Natural killer cell treated with Interleukin-12 subunit alpha and Interleukin-12 subunit beta and Interleukin-15 and Interleukin-18, amount 100 ng/mL, for 72 hours (primary cell): ENCODE measurements around the gene ZNRF3. TPM values are rescaled to one million over a fixed set of nuclear protein-coding genes. Genes with fewer than 3 reads are reported as not detected.

ENCODE experiments used
- ATAC-seq, 2 donors: fragments of 150-1000 bp; cut with Tn5 transposase in 1 of 2; sonication (Bioruptor Pico), chemical (Tn5 transposase) in 1 of 2; 2 replicates each; pipeline ENCODE4 v1.10.0; 2021
- DNase-seq: peaks from one replicate; pipeline ENCODE4 v3.0.0; 2022; ENCODE audit warnings: low spot score
- H3K27ac Mint-ChIP-seq, 2 donors: 1 replicate in 1 of 2; 2 replicates in 1 of 2; pipeline ENCODE4 v1.8.0; 2022; ENCODE audit warnings: mixed read lengths in 2 of 2, mild to moderate bottlenecking in 1 of 2, moderate library complexity in 1 of 2
- H3K27me3 Mint-ChIP-seq, 2 donors: 1 replicate in 1 of 2; 2 replicates in 1 of 2; pipeline ENCODE4 v1.8.0; 2022; ENCODE audit warnings: mixed read lengths in 2 of 2
- H3K36me3 Mint-ChIP-seq: one replicate; pipeline ENCODE4 v1.8.0; 2022; ENCODE audit warnings: mixed read lengths
- H3K4me1 Mint-ChIP-seq, 2 donors: 1 replicate in 1 of 2; 2 replicates in 1 of 2; pipeline ENCODE4 v1.8.0; 2022; ENCODE audit warnings: low read depth in 2 of 2, mixed read lengths in 2 of 2, mild to moderate bottlenecking in 1 of 2
- H3K4me3 Mint-ChIP-seq: one replicate; pipeline ENCODE4 v1.8.0; 2022; ENCODE audit warnings: mixed read lengths
- H3K9me3 Mint-ChIP-seq: 2 replicates; pipeline ENCODE4 v1.8.0; 2022; ENCODE audit warnings: mixed read lengths
- total RNA-seq, 2 donors: library from RNA; stranded (reverse); gene quantifications; one replicate each; pipeline ENCODE4 v1.2.3, GENCODE V29; 2022

The ZNRF3 gene
- total RNA-seq, 2 donors from 2014 or later, result 0.61 to 0.64 TPM

GRCh38 chr22:29018293-29019189 lies 135.2 kb downstream of the ZNRF3 start:
- DNase-seq, result no peak
- Mint-ChIP-seq H3K27me3 (peaks cover 22 to 32% of the 10 kb centered on the region in 2 donors), H3K36me3 (peaks cover 11% of the 10 kb centered on the region), H3K4me1 (peaks cover 0 to 6% of the 10 kb centered on the region in 2 donors), H3K9me3 (no peaks in the 10 kb centered on the region), H3K27ac (no peak overlapping the region), H3K4me3 (no peak overlapping the region)
- ATAC-seq, result no peak

GRCh38 chr22:29022101-29022817 lies 138.9 kb downstream of the ZNRF3 start:
- no peak for ATAC-seq
- peaks cover 11% of the 10 kb centered on the region for H3K36me3 Mint-ChIP-seq
- H3K4me3 Mint-ChIP-seq, result no peak overlapping the region
- peaks cover 27 to 45% of the 10 kb centered on the region in 2 donors for H3K27me3 Mint-ChIP-seq
- H3K27ac Mint-ChIP-seq, result no peak overlapping the region
- no peaks in the 10 kb centered on the region for H3K4me1 Mint-ChIP-seq
- DNase-seq, result no peak
- no peaks in the 10 kb centered on the region for H3K9me3 Mint-ChIP-seq

- Mint-ChIP-seq H3K4me1 (no peaks in the 10 kb centered on the region), H3K36me3 (peaks cover 3% of the 10 kb centered on the region), H3K27ac (no peak overlapping the region), H3K9me3 (no peaks in the 10 kb centered on the region), H3K4me3 (no peak overlapping the region), H3K27me3 (peaks cover 19 to 39% of the 10 kb centered on the region in 2 donors)
- DNase-seq (no peak), ATAC-seq (no peak)
Measured at GRCh38 chr22:29023172-29023796, 139.9 kb downstream of the ZNRF3 start.

GRCh38 chr22:29026579-29026978 lies 143.2 kb downstream of the ZNRF3 start:
- Mint-ChIP-seq H3K4me1 (peaks cover 5 to 10% of the 10 kb centered on the region in 2 donors), H3K36me3 (no peaks in the 10 kb centered on the region), H3K9me3 (no peaks in the 10 kb centered on the region), H3K27me3 (peaks cover 23 to 61% of the 10 kb centered on the region in 2 donors), H3K4me3 (no peak overlapping the region), H3K27ac (peak overlapping the region in 1 of 2 donors; percentile 21)
- no peak for DNase-seq
- ATAC-seq, result no peak

- DNase-seq (no peak), ATAC-seq (no peak)
- peaks cover 15 to 16% of the 10 kb centered on the region in 2 donors for H3K4me1 Mint-ChIP-seq
- H3K27me3 Mint-ChIP-seq, result peaks cover 26 to 66% of the 10 kb centered on the region in 2 donors
- H3K27ac Mint-ChIP-seq, result no peak overlapping the region
- H3K4me3 Mint-ChIP-seq, result no peak overlapping the region
- no peaks in the 10 kb centered on the region for H3K36me3 Mint-ChIP-seq
- H3K9me3 Mint-ChIP-seq, result no peaks in the 10 kb centered on the region
Measured at GRCh38 chr22:29028468-29028867, 145.1 kb downstream of the ZNRF3 start.

GRCh38 chr22:29029202-29030000 lies 146.0 kb downstream of the ZNRF3 start:
- Mint-ChIP-seq H3K27ac (no peak overlapping the region), H3K9me3 (no peaks in the 10 kb centered on the region), H3K36me3 (no peaks in the 10 kb centered on the region), H3K4me1 (peaks cover 15 to 16% of the 10 kb centered on the region in 2 donors), H3K4me3 (peak overlapping the region; percentile 72), H3K27me3 (peaks cover 28 to 67% of the 10 kb centered on the region in 2 donors)
- ATAC-seq, result no peak
- DNase-seq, result no peak

GRCh38 chr22:29030016-29030617 lies 146.7 kb downstream of the ZNRF3 start:
- H3K4me1 Mint-ChIP-seq, result peaks cover 15 to 16% of the 10 kb centered on the region in 2 donors
- DNase-seq (no peak), ATAC-seq (no peak)
- H3K27ac Mint-ChIP-seq, result no peak overlapping the region
- no peaks in the 10 kb centered on the region for H3K9me3 Mint-ChIP-seq
- H3K27me3 Mint-ChIP-seq, result peaks cover 31 to 71% of the 10 kb centered on the region in 2 donors
- no peaks in the 10 kb centered on the region for H3K36me3 Mint-ChIP-seq
- H3K4me3 Mint-ChIP-seq, result peak overlapping the region; percentile 72

- Mint-ChIP-seq H3K4me3 (peak overlapping the region; percentile 72), H3K9me3 (no peaks in the 10 kb centered on the region), H3K27ac (peak overlapping the region; percentile 58 to 81), H3K36me3 (no peaks in the 10 kb centered on the region), H3K27me3 (peaks cover 30 to 69% of the 10 kb centered on the region in 2 donors), H3K4me1 (peaks cover 15 to 16% of the 10 kb centered on the region in 2 donors)
- ATAC-seq, result peak in 1 of 2 donors; percentile 1
- DNase-seq, result no peak
Measured at GRCh38 chr22:29030618-29031226, 147.3 kb downstream of the ZNRF3 start.

- H3K27ac Mint-ChIP-seq, result peak overlapping the region; percentile 58 to 81
Measured at GRCh38 chr22:29031227-29032011, 148.0 kb downstream of the ZNRF3 start.

GRCh38 chr22:29032014-29032475 lies 148.7 kb downstream of the ZNRF3 start:
- Mint-ChIP-seq H3K27me3 (peaks cover 30 to 68% of the 10 kb centered on the region in 2 donors), H3K4me1 (peaks cover 15 to 16% of the 10 kb centered on the region in 2 donors), H3K4me3 (peak overlapping the region; percentile 72), H3K27ac (peak overlapping the region; percentile 58 to 81), H3K36me3 (no peaks in the 10 kb centered on the region), H3K9me3 (no peaks in the 10 kb centered on the region)
- ATAC-seq (peak in 1 of 2 donors; percentile 1), DNase-seq (no peak)

More at GRCh38 chr22:29031227-29032011, 148.0 kb downstream of the ZNRF3 start:
- H3K9me3 Mint-ChIP-seq, result no peaks in the 10 kb centered on the region
- peak overlapping the region; percentile 72 for H3K4me3 Mint-ChIP-seq
- peak; percentile 90 for DNase-seq
- peaks cover 30 to 68% of the 10 kb centered on the region in 2 donors for H3K27me3 Mint-ChIP-seq
- peak; percentile 88 to 94 for ATAC-seq
- peaks cover 15 to 16% of the 10 kb centered on the region in 2 donors for H3K4me1 Mint-ChIP-seq
- H3K36me3 Mint-ChIP-seq, result no peaks in the 10 kb centered on the region

GRCh38 chr22:29032584-29032983 lies 149.2 kb downstream of the ZNRF3 start:
- Mint-ChIP-seq H3K36me3 (no peaks in the 10 kb centered on the region), H3K4me1 (peaks cover 15 to 21% of the 10 kb centered on the region in 2 donors), H3K9me3 (no peaks in the 10 kb centered on the region), H3K27ac (peak overlapping the region in 1 of 2 donors; percentile 58), H3K27me3 (peaks cover 27 to 68% of the 10 kb centered on the region in 2 donors), H3K4me3 (no peak overlapping the region)
- DNase-seq (no peak), ATAC-seq (no peak)
